ENCODE measurements around the gene MGAT5B.

- TF ChIP-seq CTCF (conservative IDR thresholded peaks at IDR 0.05; ENCODE audit: low read depth, low read length) (no peak), EZH2 (IDR thresholded peaks at IDR 0.05; ENCODE audit: low read length, unreplicated experiment) (no peak)
These were observed 79.1 kb downstream of the MGAT5B start for GRCh38 chr17:76947309-76947708.
